PC-3 (cell line): ENCODE data around the gene SCAPER. TPM values are rescaled to one million over a fixed set of nuclear protein-coding genes. Genes with fewer than 3 reads are reported as not detected.

Experiments
- ATAC-seq: fragments of 200-7000 bp; cut with Tn5 transposase; 2 replicates; pipeline ENCODE4 v1.9.1; 2020; ENCODE audit warnings: mild to moderate bottlenecking, moderate library complexity
- BruUV-seq: library from RNA; stranded (reverse); fragments of 400-500 nt; replicated peaks from 2 replicates; lab custom pipeline; 2021; lab: Mats Ljungman, UMichigan
- CTCF ChIA-PET: fragments of 300-600 bp; sonication (Branson Sonifier 250); formaldehyde crosslinking; loops from one replicate; lab custom pipeline; 2022; ENCODE audit warnings: antibody characterized with exemption; lab: Charles Lee
- POLR2A ChIA-PET: fragments of 300-600 bp; sonication (Branson Sonifier 250); formaldehyde crosslinking; loops from one replicate; lab custom pipeline; 2022; ENCODE audit warnings: antibody characterized with exemption; ENCODE audit not compliant: unreplicated experiment; lab: Charles Lee
- DNase-seq: peaks from one replicate; pipeline ENCODE4 v3.0.0-alpha.2; 2015
- H2AFZ ChIP-seq: fragments of 300-600 bp; sonication (generic); 2 replicates; pipeline ENCODE4 v1.6.0; 2016; ENCODE audit warnings: antibody characterized with exemption, low read length
- H3F3A ChIP-seq: fragments of 300-600 bp; sonication (generic); one replicate; pipeline ENCODE4 v1.6.0; 2017; ENCODE audit warnings: antibody characterized with exemption, low read length, control low read depth, mild to moderate bottlenecking; ENCODE audit not compliant: unreplicated experiment
- H3K27ac ChIP-seq: fragments of 300-600 bp; sonication (generic); 2 replicates; pipeline ENCODE4 v1.5.1; 2016; ENCODE audit warnings: mild to moderate bottlenecking, low read length
- H3K27me3 ChIP-seq: fragments of 300-600 bp; sonication (generic); 2 replicates; pipeline ENCODE4 v1.6.1; 2016; ENCODE audit warnings: low read length, mixed read lengths
- H3K36me3 ChIP-seq: fragments of 300-600 bp; sonication (generic); 2 replicates; pipeline ENCODE4 v1.6.1; 2016; ENCODE audit warnings: low read depth, mixed run types, low read length, mixed read lengths
- H3K4me1 ChIP-seq: fragments of 300-600 bp; sonication (generic); 2 replicates; pipeline ENCODE4 v1.5.1; 2016; ENCODE audit warnings: low read length; ENCODE audit not compliant: insufficient read depth
- H3K4me2 ChIP-seq: fragments of 300-600 bp; sonication (generic); 2 replicates; pipeline ENCODE4 v1.6.0; 2016; ENCODE audit warnings: low read length
- H3K4me3 ChIP-seq: fragments of 300-600 bp; sonication (generic); 2 replicates; pipeline ENCODE4 v1.5.1; 2016; ENCODE audit warnings: mild to moderate bottlenecking, low read length, mixed read lengths
- H3K79me2 ChIP-seq: fragments of 300-600 bp; sonication (generic); 2 replicates; pipeline ENCODE4 v1.6.1; 2017; ENCODE audit warnings: low read length, mixed read lengths
- H3K9ac ChIP-seq: fragments of 300-600 bp; sonication (generic); 2 replicates; pipeline ENCODE4 v1.6.0; 2016; ENCODE audit warnings: mild to moderate bottlenecking, low read length
- H3K9me2 ChIP-seq: fragments of 300-600 bp; sonication (generic); replicated peaks from 2 replicates; pipeline ENCODE4 v1.6.1; 2016; ENCODE audit warnings: mixed run types, low read length, mixed read lengths
- H3K9me3 ChIP-seq: fragments of 300-600 bp; sonication (generic); 2 replicates; pipeline ENCODE4 v1.6.1; 2016; ENCODE audit warnings: low read length, mixed read lengths
- H4K20me1 ChIP-seq: fragments of 300-600 bp; sonication (generic); 2 replicates; pipeline ENCODE4 v1.6.1; 2016; ENCODE audit warnings: low read length, mixed read lengths
- CTCF ChIP-seq: fragments of 300-600 bp; sonication (generic); conservative IDR thresholded peaks from 2 replicates; pipeline ENCODE4 v1.5.1; 2017; ENCODE audit warnings: antibody characterized with exemption, low read depth, mild to moderate bottlenecking, low read length
- EZH2 ChIP-seq: fragments of 300-600 bp; sonication (generic); IDR thresholded peaks from one replicate; pipeline ENCODE4 v1.6.1; 2017; ENCODE audit warnings: antibody characterized with exemption, mild to moderate bottlenecking, low read length; ENCODE audit not compliant: unreplicated experiment
- EZH2phosphoT487 ChIP-seq: fragments of 300-600 bp; sonication (generic); IDR thresholded peaks from 2 replicates; pipeline ENCODE4 v1.6.1; 2018; ENCODE audit warnings: mild to moderate bottlenecking, antibody characterized with exemption, low read length, borderline replicate concordance
- intact Hi-C: fragments of 100-400 bp; cut with micrococcal nuclease; formaldehyde crosslinking; loops from 2 replicates; pipeline ENCODE4 v1.9.0; 2023
- total RNA-seq: library from RNA; depleted of rRNA; stranded (reverse); fragments of >200 nt; gene quantifications from 2 replicates; pipeline ENCODE4 v1.2.3, GENCODE V29; 2014

The SCAPER gene
- total RNA-seq, 1 experiment from 2014 or later: 6.0 TPM

GRCh38 chr15:76929011-76929760 is 24.0 kb upstream of the SCAPER start:
- no peak overlapping the region for H3K9ac ChIP-seq
- DNase-seq (no peak), ATAC-seq (no peak)
- ChIA-PET CTCF (no interaction called here), POLR2A (no interaction called here)
- 0 out of 2 replicates have a peak, but pooled peaks cover 3% of the 10 kb centered on the region for H3K36me3 ChIP-seq
- H3F3A ChIP-seq: no peaks in the 10 kb centered on the region
- H3K4me3 ChIP-seq: no peak overlapping the region
- no TSS peak for BruUV-seq
- no peaks in the 10 kb centered on the region for H3K9me2 ChIP-seq
- H3K79me2 ChIP-seq: peaks cover 20% of the 10 kb centered on the region
- TF ChIP-seq CTCF (no peak), EZH2phosphoT487 (no peak), EZH2 (no peak)
- intact Hi-C loops: no loop called here
- H4K20me1 ChIP-seq: no peaks in the 10 kb centered on the region
- no peak overlapping the region for H2AFZ ChIP-seq
- peaks cover 15% of the 10 kb centered on the region for H3K4me1 ChIP-seq
- H3K9me3 ChIP-seq: no peaks in the 10 kb centered on the region
- no peak overlapping the region for H3K4me2 ChIP-seq
- H3K27me3 ChIP-seq: no peaks in the 10 kb centered on the region
- no peak overlapping the region for H3K27ac ChIP-seq

- ChIA-PET CTCF (no interaction called here), POLR2A (no interaction called here)
- TF ChIP-seq EZH2: no peak
- TF ChIP-seq EZH2phosphoT487: no peak
- no peak for TF ChIP-seq CTCF
- Histone ChIP-seq H3K4me2 (no peak overlapping the region), H3K4me1 (peaks cover 13% of the 10 kb centered on the region), H3K9me3 (no peaks in the 10 kb centered on the region), H3K9me2 (no peaks in the 10 kb centered on the region), H3K36me3 (0 out of 2 replicates have a peak, but pooled peaks cover under 1% of the 10 kb centered on the region), H3K9ac (no peak overlapping the region), H3F3A (no peaks in the 10 kb centered on the region), H3K27me3 (no peaks in the 10 kb centered on the region), H4K20me1 (no peaks in the 10 kb centered on the region), H3K79me2 (peaks cover 14% of the 10 kb centered on the region), H3K27ac (no peak overlapping the region), H3K4me3 (no peak overlapping the region), H2AFZ (no peak overlapping the region; the same call in 1 of the 2 replicates)
- DNase-seq (no peak), ATAC-seq (no peak)
- intact Hi-C loops: no loop called here
- BruUV-seq: no TSS peak
Observed at GRCh38 chr15:76928201-76928600, 23.1 kb upstream of the SCAPER start.

- no peaks in the 10 kb centered on the region for H3K36me3 ChIP-seq
- POLR2A ChIA-PET: no interaction called here
- H3K9me3 ChIP-seq: no peaks in the 10 kb centered on the region
- no peak for ATAC-seq
- H3K9me2 ChIP-seq: no peaks in the 10 kb centered on the region
- intact Hi-C loops: no loop called here
- H3K4me1 ChIP-seq: no peaks in the 10 kb centered on the region
- no peak overlapping the region for H3K4me2 ChIP-seq
- no TSS peak for BruUV-seq
- no peak for TF ChIP-seq CTCF
- TF ChIP-seq EZH2: no peak
- no peak for TF ChIP-seq EZH2phosphoT487
- H3K27ac ChIP-seq: no peak overlapping the region
- no peak overlapping the region for H2AFZ ChIP-seq
- no peaks in the 10 kb centered on the region for H3K79me2 ChIP-seq
- H4K20me1 ChIP-seq: no peaks in the 10 kb centered on the region
- H3K27me3 ChIP-seq: peaks cover 7% of the 10 kb centered on the region; the same call in 1 of the 2 replicates
- CTCF ChIA-PET: no interaction called here
- H3K4me3 ChIP-seq: no peak overlapping the region
- no peak for DNase-seq
- H3F3A ChIP-seq: no peaks in the 10 kb centered on the region
- H3K9ac ChIP-seq: no peak overlapping the region
Observed at GRCh38 chr15:76916369-76916768, 11.2 kb upstream of the SCAPER start.
